HG03460 (cell line): Measurements from ENCODE around the gene SLC35E1.
A peak's percentile ranks its signal among the peaks of the same experiment; 100 is the strongest.
"Not testable (repeated sequence)": the region's sequence is repeated elsewhere in the genome, so short reads cannot be mapped to it uniquely, and the experiment has no call there.

Experiments
- ATAC-seq: cut with Tn5 transposase; IDR thresholded peaks from one replicate; pipeline ENCODE4 v1.9.1; 2021; ENCODE audit not compliant: unreplicated experiment

The SLC35E1 gene

GRCh38 chr19:16551902-16552301 is 20.3 kb downstream of the SLC35E1 start:
- ATAC-seq: not testable (repeated sequence)

GRCh38 chr19:16548956-16549355 is 23.3 kb downstream of the SLC35E1 start:
- no peak for ATAC-seq

- ATAC-seq: no peak
Measured at GRCh38 chr19:16544473-16545231, 27.6 kb downstream of the SLC35E1 start.

GRCh38 chr19:16543734-16544133 is 28.5 kb downstream of the SLC35E1 start:
- not testable (repeated sequence) for ATAC-seq

GRCh38 chr19:16542910-16543472 is 29.2 kb downstream of the SLC35E1 start:
- no peak for ATAC-seq

- peak; percentile 66 for ATAC-seq
Measured at GRCh38 chr19:16542045-16542909, 29.9 kb downstream of the SLC35E1 start, which contains the start of gene CHERP. CHERP (minus strand) TSS chr19:16542437; CDS start chr19:16542378, 59 bp downstream.

GRCh38 chr19:16541526-16542044 is 30.6 kb downstream of the SLC35E1 start:
- peak; percentile 11 for ATAC-seq

GRCh38 chr19:16540948-16541347 is 31.3 kb downstream of the SLC35E1 start:
- ATAC-seq: no peak

- no peak for ATAC-seq
Measured at GRCh38 chr19:16537111-16537510, 35.1 kb downstream of the SLC35E1 start.

- ATAC-seq: no peak
Measured at GRCh38 chr19:16536130-16536529, 36.1 kb downstream of the SLC35E1 start.

GRCh38 chr19:16535381-16535780 is 36.8 kb downstream of the SLC35E1 start:
- ATAC-seq: no peak

- no peak for ATAC-seq
Measured at GRCh38 chr19:16532440-16533234, 39.6 kb downstream of the SLC35E1 start.

- no peak for ATAC-seq
Measured at GRCh38 chr19:16531380-16531669, 40.9 kb downstream of the SLC35E1 start.

GRCh38 chr19:16530540-16531379 is 41.5 kb downstream of the SLC35E1 start:
- no peak for ATAC-seq

- ATAC-seq: no peak
Measured at GRCh38 chr19:16529466-16530144, 42.6 kb downstream of the SLC35E1 start.

GRCh38 chr19:16527971-16528521 is 44.2 kb downstream of the SLC35E1 start:
- ATAC-seq: no peak

- no peak for ATAC-seq
Measured at GRCh38 chr19:16527334-16527935, 44.8 kb downstream of the SLC35E1 start.

GRCh38 chr19:16525751-16526481 is 46.3 kb downstream of the SLC35E1 start:
- ATAC-seq: no peak
